OCI-LY1 (cell line): ENCODE results near the gene CNPPD1.

Experiments
- H2AFZ ChIP-seq: fragments of 200-600 bp; sonication (generic), shearing (Covaris generic); 2 replicates; pipeline ENCODE4 v1.6.0; 2014; ENCODE audit warnings: antibody characterized with exemption, mild to moderate bottlenecking, low read length
- H3F3A ChIP-seq: fragments of 200-600 bp; sonication (generic), shearing (Covaris generic); 2 replicates; pipeline ENCODE4 v1.6.0; 2014; ENCODE audit warnings: mild to moderate bottlenecking, antibody characterized with exemption, low read length, moderate library complexity; ENCODE audit not compliant: insufficient read depth
- H3K27ac ChIP-seq: fragments of 200-600 bp; sonication (generic); 2 replicates; pipeline ENCODE4 v1.5.1; 2014; ENCODE audit warnings: low read length, mixed run types, mild to moderate bottlenecking, low read depth; ENCODE audit not compliant: poor library complexity, severe bottlenecking
- H3K27me3 ChIP-seq: fragments of 200-600 bp; sonication (generic); 2 replicates; pipeline ENCODE4 v1.6.0; 2014; ENCODE audit warnings: antibody characterized with exemption, mild to moderate bottlenecking, low read length, moderate library complexity; ENCODE audit not compliant: insufficient read depth
- H3K36me3 ChIP-seq: fragments of 200-600 bp; sonication (generic); 2 replicates; pipeline ENCODE4 v1.6.1; 2014; ENCODE audit warnings: mild to moderate bottlenecking, antibody characterized with exemption, low read length, moderate library complexity, mixed read lengths; ENCODE audit not compliant: insufficient read depth
- H3K4me1 ChIP-seq: fragments of 200-600 bp; sonication (generic); 2 replicates; pipeline ENCODE4 v1.5.1; 2014; ENCODE audit warnings: mild to moderate bottlenecking, low read length, moderate library complexity; ENCODE audit not compliant: insufficient read depth, severe bottlenecking
- H3K4me2 ChIP-seq: fragments of 200-600 bp; sonication (generic), shearing (Covaris generic); 2 replicates; pipeline ENCODE4 v1.6.1; 2014; ENCODE audit warnings: low read length
- H3K4me3 ChIP-seq: fragments of 200-600 bp; sonication (generic); 2 replicates; pipeline ENCODE4 v1.5.1; 2014; ENCODE audit warnings: low read length, low read depth, mild to moderate bottlenecking, mixed read lengths; ENCODE audit not compliant: poor library complexity, severe bottlenecking
- H3K79me2 ChIP-seq: fragments of 200-600 bp; shearing (Covaris generic); 2 replicates; pipeline ENCODE4 v1.6.1; 2016; ENCODE audit warnings: mixed run types, low read length, mixed read lengths; ENCODE audit not compliant: insufficient read depth
- H3K9ac ChIP-seq: fragments of 200-600 bp; sonication (generic), shearing (Covaris generic); 2 replicates; pipeline ENCODE4 v1.6.1; 2014; ENCODE audit warnings: mild to moderate bottlenecking, low read length, mixed read lengths
- H3K9me2 ChIP-seq: fragments of 200-600 bp; sonication (generic), shearing (Covaris generic); 2 replicates; pipeline ENCODE4 v1.6.1; 2014; ENCODE audit warnings: low read depth, mild to moderate bottlenecking, low read length, mixed read lengths
- H3K9me3 ChIP-seq: fragments of 200-600 bp; shearing (Covaris generic); 2 replicates; pipeline ENCODE4 v1.6.1; 2014; ENCODE audit warnings: low read length, mixed read lengths
- H4K20me1 ChIP-seq: fragments of 200-600 bp; sonication (generic), shearing (Covaris generic); 2 replicates; pipeline ENCODE4 v1.6.0; 2016; ENCODE audit warnings: mild to moderate bottlenecking, low read length; ENCODE audit not compliant: insufficient read depth
- EZH2 ChIP-seq: fragments of 200-600 bp; sonication (generic), shearing (Covaris generic); IDR thresholded peaks from 2 replicates; pipeline ENCODE4 v1.8.0; 2017; ENCODE audit warnings: borderline replicate concordance, mixed run types, mild to moderate bottlenecking, antibody characterized with exemption, low read length, moderate library complexity, mixed read lengths
- TF ChIP-seq, protein P1 (sequence below): fragments of 200-600 bp; sonication (generic), shearing (Covaris generic); IDR thresholded peaks from 2 replicates; pipeline ENCODE4 v1.5.1; 2017; ENCODE audit warnings: mild to moderate bottlenecking, antibody characterized with exemption, low read length, moderate library complexity, mixed read lengths

CNPPD1 gene

DNA sequence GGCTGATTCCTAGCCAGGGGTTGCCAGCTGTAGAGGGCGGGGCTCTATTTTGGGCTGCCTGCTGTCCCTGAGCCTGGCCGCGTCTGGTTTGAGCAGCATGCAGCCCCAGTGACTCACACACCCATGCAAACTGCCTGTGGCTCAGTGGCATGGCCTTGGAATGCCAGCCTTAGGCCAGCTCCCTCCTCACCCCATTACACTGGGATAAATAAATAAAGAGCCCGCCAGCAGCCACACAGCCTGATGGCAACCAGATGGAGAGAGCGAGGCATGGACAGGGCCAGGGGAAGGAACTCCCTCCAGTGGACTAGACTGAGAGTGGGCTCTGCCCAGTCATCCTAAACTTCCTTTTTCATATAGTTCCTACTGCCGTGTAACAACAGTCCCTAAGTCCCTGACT, 34.4 kb downstream of the CNPPD1 start:
- no peak overlapping the region for H3K27ac ChIP-seq
- no peaks in the 10 kb centered on the region for H3K4me1 ChIP-seq
- no peak for TF ChIP-seq EZH2
- TF ChIP-seq, protein P1, sequence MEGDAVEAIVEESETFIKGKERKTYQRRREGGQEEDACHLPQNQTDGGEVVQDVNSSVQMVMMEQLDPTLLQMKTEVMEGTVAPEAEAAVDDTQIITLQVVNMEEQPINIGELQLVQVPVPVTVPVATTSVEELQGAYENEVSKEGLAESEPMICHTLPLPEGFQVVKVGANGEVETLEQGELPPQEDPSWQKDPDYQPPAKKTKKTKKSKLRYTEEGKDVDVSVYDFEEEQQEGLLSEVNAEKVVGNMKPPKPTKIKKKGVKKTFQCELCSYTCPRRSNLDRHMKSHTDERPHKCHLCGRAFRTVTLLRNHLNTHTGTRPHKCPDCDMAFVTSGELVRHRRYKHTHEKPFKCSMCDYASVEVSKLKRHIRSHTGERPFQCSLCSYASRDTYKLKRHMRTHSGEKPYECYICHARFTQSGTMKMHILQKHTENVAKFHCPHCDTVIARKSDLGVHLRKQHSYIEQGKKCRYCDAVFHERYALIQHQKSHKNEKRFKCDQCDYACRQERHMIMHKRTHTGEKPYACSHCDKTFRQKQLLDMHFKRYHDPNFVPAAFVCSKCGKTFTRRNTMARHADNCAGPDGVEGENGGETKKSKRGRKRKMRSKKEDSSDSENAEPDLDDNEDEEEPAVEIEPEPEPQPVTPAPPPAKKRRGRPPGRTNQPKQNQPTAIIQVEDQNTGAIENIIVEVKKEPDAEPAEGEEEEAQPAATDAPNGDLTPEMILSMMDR, result no peak
- no peak overlapping the region for H3K4me3 ChIP-seq
- H3K79me2 ChIP-seq, result no peaks in the 10 kb centered on the region
- H3K36me3 ChIP-seq, result peaks cover 11% of the 10 kb centered on the region
- no peak overlapping the region for H3K9ac ChIP-seq
- H3F3A ChIP-seq, result no peaks in the 10 kb centered on the region
- no peaks in the 10 kb centered on the region for H4K20me1 ChIP-seq
- H3K9me3 ChIP-seq, result no peaks in the 10 kb centered on the region
- no peaks in the 10 kb centered on the region for H3K9me2 ChIP-seq
- no peak overlapping the region for H2AFZ ChIP-seq
- no peaks in the 10 kb centered on the region for H3K27me3 ChIP-seq
- H3K4me2 ChIP-seq, result no peak overlapping the region

DNA sequence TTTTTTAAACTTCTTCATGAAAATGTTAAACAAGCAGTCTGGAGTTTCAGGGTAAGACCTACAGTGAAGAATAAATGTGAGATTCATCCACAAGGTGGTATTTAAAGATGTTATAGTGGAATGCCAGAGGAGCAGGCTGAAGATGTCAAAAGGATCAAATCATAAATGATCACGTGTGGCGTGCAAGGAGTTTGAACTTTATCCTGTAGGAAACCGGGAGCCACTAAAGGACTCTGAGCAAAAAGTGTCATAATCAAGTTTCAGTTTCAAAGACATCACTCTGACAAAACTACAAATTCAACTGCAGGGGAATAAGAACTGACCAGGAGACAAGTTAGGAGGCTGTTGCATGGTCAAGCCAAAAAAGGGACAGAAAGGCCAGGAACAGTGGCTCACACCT, 36.0 kb downstream of the CNPPD1 start:
- H3K27me3 ChIP-seq, result no peaks in the 10 kb centered on the region
- H2AFZ ChIP-seq, result no peak overlapping the region
- H3K4me3 ChIP-seq, result no peak overlapping the region
- no peaks in the 10 kb centered on the region for H4K20me1 ChIP-seq
- H3K9me2 ChIP-seq, result no peaks in the 10 kb centered on the region
- no peak overlapping the region for H3K9ac ChIP-seq
- no peaks in the 10 kb centered on the region for H3K79me2 ChIP-seq
- peaks cover 4% of the 10 kb centered on the region for H3K36me3 ChIP-seq
- no peaks in the 10 kb centered on the region for H3F3A ChIP-seq
- no peak overlapping the region for H3K4me2 ChIP-seq
- no peaks in the 10 kb centered on the region for H3K9me3 ChIP-seq
- TF ChIP-seq EZH2, result no peak
- TF ChIP-seq, protein P1, result no peak
- H3K4me1 ChIP-seq, result no peaks in the 10 kb centered on the region
- H3K27ac ChIP-seq, result no peak overlapping the region

DNA sequence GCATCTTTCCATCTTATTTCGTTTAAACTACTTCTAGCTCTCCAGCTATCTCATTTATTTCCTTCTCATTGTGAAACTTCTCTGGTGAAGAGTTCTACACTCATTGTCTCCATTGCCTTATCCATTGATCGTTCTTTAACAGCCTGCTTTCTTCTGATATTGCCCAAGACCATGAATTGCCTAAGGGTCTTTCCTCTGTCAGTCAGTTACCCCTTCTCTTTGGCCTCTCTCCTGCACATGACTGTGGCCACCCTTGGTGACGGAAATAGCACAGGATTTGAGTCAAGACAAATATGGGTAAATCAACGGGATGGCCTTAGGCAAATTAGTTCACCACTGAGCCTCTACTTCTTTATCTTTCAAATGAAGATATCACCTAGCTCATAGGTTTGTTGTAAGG, 42.7 kb downstream of the CNPPD1 start:
- no peak for TF ChIP-seq EZH2
- TF ChIP-seq, protein P1, result no peak
- Histone ChIP-seq H3K36me3 (no peaks in the 10 kb centered on the region), H3K9ac (no peak overlapping the region), H3F3A (no peaks in the 10 kb centered on the region), H4K20me1 (no peaks in the 10 kb centered on the region), H2AFZ (no peak overlapping the region), H3K9me2 (no peaks in the 10 kb centered on the region), H3K27ac (no peak overlapping the region), H3K4me1 (no peaks in the 10 kb centered on the region), H3K4me2 (no peak overlapping the region), H3K9me3 (no peaks in the 10 kb centered on the region), H3K27me3 (no peaks in the 10 kb centered on the region), H3K79me2 (no peaks in the 10 kb centered on the region), H3K4me3 (no peak overlapping the region)
